ENCODE results near the gene EXO1.
"Not testable (repeated sequence)": the region's sequence is repeated elsewhere in the genome, so short reads cannot be mapped to it uniquely, and the experiment has no call there.

Gene EXO1

DNA sequence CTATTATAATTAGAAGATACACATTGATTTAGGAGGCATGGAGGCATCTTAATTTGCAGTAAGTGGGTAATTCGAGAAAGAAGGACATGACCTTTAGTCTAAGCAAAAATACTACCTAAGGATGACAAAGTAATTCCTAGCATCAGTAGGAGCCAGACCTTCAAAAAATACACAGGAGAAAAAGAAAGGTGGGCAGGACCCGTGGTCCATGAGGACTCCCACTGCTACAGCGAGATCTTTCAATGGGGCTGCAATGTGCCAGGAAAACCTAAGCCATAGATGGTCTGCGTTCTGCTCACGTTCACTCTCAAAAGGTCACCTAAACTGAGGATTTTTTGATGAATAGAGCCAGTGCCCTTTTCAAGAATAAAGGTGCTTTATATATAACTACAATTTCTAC, 10.6 kb upstream of the EXO1 start:
- no peak for DNase-seq (ENCODE audit: low spot score)

GRCh38 chr1:241837901-241838300, 10.1 kb upstream of the EXO1 start:
- DNase-seq (ENCODE audit: low spot score) = peak; percentile 62

DNA sequence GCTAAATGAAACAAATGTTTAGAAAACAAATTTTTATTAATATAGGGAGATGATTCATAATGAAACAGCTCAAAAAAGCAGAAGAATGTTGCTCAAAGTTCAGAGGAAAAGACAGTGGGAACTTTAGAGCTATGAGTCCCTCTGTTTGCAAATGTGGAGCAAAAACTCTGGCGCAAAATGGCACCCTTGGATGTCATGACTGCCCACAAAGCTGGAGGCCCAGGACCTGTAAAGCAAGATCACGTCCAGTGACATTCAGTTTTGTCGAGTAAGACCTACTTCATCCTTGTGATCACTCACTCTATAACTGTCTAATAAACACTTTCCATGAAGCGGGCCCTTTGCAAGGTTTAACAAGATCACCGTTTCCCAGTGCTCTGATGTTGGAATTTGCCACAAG, 9.1 kb upstream of the EXO1 start:
- no peak for DNase-seq (ENCODE audit: low spot score)

DNA sequence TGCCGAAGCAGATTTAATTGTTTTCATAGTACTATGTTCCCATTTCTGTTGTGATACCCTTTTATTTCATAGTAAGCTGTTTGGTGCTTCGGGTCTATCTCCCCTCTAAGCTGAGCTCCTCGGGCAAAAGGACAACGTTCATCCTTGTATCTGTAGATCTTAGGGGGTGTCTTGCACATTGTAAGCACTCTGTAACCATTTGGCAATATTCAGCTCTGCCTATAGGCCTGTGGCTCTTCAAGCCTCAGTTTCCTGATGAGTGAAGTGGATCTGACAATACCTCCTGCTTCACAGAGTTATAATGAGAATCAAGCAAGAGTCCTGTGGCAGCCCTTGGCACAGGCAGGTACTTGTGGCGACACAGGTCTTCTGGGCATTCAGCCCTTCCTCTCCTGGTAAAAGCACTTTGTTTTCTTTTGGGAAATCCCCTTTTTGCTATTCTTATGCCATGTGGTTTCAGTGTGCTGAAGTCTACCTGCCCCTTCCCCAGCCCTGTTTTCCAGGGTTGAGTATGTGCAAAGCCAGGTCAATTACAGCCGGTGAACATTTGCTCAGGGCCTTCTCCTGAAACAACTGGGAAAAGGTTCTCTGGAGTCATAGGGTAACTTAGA, 8.5 kb upstream of the EXO1 start:
- DNase-seq (ENCODE audit: low spot score) = no peak

GRCh38 chr1:241840164-241840563, 7.8 kb upstream of the EXO1 start:
- DNase-seq (ENCODE audit: low spot score) = no peak

DNA sequence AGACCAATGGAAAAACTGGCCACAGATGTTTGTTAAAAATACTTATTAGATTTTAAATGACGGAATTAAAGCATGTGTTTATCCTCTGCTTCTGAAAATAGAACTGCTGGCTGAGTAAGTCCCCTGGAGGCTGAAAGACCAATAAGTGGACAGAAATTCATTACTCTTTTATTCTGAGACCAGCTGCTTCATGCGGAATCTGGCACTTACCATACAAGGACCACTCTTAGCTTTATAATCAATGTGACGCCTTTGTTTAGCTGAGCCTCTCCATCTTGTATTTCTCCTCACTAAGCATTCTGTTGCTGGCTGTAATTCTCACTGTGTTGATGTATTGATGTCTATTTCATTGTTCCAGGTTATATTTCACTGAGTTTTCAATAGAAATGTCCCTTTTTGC, 6.3 kb upstream of the EXO1 start:
- DNase-seq (ENCODE audit: low spot score) = no peak

- peak; percentile 63 for DNase-seq (ENCODE audit: low spot score)
Measured at GRCh38 chr1:241842565-241842964, 5.4 kb upstream of the EXO1 start.

DNA sequence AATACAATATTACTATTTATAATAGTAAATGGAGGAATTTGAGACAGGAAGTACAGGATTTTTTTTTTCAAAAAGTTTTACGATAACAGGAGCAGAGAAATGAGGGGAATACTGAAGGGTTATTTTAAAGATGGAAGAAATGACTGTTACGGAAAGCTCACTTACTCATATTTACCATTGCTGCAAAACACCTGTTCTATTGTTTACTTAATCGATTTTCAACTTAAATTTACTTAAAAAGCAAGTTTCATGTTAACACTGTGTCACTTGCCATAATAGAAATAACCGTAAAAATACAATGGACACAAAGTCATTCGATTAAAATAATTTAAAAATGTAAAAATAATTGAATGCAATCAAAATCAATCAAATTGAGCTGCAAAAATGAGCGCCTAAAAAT, 3.4 kb upstream of the EXO1 start:
- DNase-seq (ENCODE audit: low spot score) = no peak

GRCh38 chr1:241846375-241846774, 1.6 kb upstream of the EXO1 start:
- no peak for DNase-seq (ENCODE audit: low spot score)

GRCh38 chr1:241846862-241847539, 1.0 kb upstream of the EXO1 start:
- no peak for DNase-seq (ENCODE audit: low spot score)

- no peak for DNase-seq (ENCODE audit: low spot score)
Measured at GRCh38 chr1:241847540-241847795, 536 bp upstream of the EXO1 start.

DNA sequence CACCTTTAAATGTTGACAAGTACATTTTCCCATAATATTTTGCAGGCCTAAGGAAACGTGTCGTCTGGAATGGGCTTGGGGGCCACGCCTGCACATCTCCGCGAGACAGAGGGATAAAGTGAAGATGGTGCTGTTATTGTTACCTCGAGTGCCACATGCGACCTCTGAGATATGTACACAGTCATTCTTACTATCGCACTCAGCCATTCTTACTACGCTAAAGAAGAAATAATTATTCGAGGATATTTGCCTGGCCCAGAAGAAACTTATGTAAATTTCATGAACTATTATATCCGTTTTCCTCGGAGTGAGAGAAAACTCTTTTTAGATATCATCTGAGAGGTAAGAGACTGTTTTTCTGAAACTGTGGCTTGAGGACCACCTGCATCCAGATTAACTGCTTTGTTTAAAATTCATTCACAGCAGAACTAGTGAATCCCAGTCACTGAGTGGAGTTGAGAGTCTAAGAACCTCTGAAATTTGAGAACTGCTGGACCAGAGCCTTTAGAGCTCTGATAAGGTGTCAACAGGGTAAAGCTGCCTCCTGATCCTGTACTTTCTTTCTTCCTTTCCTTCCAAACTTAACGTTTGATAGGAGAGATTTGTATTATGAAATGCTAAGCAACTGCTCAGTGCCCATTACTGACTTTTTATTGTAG, 811 bp downstream of the EXO1 start:
- no peak for DNase-seq (ENCODE audit: low spot score)

- no peak for DNase-seq (ENCODE audit: low spot score)
Measured at GRCh38 chr1:241849345-241849695, 1.3 kb downstream of the EXO1 start.

DNA sequence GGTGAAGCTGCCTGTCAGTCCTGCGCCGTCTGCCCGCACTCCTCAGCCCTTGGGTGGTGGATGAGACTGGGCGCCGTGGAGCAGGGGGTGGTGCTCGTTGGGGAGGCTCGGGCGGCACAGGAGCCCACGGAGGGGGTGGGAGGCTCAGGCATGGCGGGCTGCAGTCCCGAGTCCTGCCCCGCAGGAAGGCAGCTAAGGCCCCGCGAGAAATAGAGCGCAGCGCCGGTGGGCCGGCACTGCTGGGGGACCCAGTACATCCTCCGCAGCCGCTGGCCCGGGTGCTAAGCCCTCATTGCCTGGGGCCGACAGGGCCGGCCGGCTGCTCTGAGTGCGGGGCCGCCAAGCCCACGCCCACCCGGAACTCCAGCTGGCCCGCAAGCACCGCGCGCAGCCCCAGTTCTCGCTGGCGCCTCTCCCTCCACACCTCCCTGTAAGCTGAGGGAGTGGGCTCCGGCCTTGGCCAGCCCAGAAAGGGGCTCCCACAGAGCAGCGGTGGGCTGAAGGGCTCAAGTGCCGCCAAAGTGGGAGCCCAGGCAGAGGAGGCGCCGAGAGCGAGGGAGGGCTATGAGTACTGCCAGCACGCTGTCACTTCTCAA, 7.6 kb downstream of the EXO1 start:
- not testable (repeated sequence) for DNase-seq (ENCODE audit: low spot score)

DNA sequence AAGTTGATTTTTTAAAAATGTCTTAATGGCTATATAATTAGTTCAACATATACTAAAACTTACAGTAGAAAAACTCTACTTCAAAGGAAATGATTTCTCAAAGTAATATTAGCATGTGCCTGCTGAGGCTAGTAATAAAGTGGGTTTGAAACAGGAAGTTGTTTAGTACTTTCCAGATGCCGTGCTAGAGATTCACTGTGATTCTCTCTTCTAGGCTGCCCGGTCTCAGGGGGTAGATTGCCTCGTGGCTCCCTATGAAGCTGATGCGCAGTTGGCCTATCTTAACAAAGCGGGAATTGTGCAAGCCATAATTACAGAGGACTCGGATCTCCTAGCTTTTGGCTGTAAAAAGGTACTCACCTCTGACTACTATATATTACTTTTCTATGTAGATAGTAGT, 9.1 kb downstream of the EXO1 start:
- no peak for DNase-seq (ENCODE audit: low spot score)

DNA sequence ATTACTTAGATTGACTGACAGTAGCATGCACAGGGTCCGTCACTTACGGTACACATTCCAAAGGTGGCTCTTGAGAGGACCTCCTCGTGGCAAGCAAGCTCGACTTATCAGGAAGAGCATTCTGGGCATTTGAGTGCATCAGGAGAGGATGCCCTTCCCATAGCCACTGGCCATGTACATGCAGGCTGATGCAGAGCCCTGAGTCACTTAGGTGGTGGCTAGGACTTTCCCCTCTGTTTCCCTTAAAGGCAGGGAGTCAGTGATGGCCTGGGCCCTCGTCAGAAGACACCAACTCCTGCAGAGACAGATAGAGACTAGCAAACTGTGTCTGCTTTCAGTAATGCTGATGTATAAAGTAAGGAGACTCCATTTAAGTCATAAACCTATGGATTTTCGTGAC, 12.9 kb downstream of the EXO1 start:
- DNase-seq (ENCODE audit: low spot score) = no peak

- no peak for DNase-seq (ENCODE audit: low spot score)
Measured at GRCh38 chr1:241869022-241869421, 21.0 kb downstream of the EXO1 start.

- DNase-seq (ENCODE audit: low spot score) = no peak
Measured at GRCh38 chr1:241870336-241870735, 22.3 kb downstream of the EXO1 start.

GRCh38 chr1:241870746-241871430, 22.9 kb downstream of the EXO1 start:
- DNase-seq (ENCODE audit: low spot score) = no peak

GRCh38 chr1:241881440-241881839, 33.4 kb downstream of the EXO1 start:
- DNase-seq (ENCODE audit: low spot score) = no peak

DNA sequence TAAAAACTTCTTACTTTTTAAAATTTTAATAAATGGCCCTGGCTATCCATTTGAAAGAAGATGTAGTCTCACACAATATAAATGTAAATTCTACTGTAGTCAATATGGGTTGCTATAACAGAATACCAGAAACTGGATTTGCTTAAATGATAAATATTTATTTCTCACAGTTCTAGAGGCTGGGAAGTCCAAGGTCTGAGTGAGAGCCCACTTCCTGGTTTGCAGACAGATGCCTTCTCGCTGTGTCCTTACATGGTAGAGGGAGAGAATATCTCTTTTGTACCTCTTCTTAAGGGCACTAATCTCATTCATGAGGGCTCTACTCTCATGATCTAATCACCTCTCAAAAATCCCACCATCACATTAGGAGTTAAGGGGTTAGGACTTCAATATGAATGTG, 35.2 kb downstream of the EXO1 start:
- no peak for DNase-seq (ENCODE audit: low spot score)

DNA sequence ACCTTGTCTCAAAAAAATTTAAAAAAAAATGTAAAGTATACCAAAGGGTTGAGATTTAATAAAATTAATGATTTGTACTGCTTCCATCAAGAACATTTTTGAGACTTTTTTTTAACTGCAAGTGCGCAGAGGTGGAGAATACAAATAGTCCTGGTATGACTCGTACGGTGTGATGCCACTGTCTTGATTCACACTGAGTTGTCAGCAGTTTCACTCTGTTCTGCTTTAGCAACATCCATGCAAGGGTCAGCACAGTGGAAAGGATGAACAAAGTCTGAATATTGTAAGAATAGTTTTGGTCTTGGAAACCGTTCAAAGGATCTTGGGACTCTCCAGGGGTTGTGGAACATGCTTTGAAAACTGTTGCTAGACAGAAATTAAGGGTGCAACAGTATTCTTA, 40.2 kb downstream of the EXO1 start:
- no peak for DNase-seq (ENCODE audit: low spot score)

GRCh38 chr1:241891296-241891695, 43.3 kb downstream of the EXO1 start:
- DNase-seq (ENCODE audit: low spot score) = no peak

Measured in hepatic stellate cell (primary cell).